Endothelial cell of umbilical vein (primary cell): ENCODE measurements around the gene F2RL1.

Source experiments
- MYC ChIP-seq: IDR thresholded peaks from one replicate; pipeline ENCODE4 v1.6.1; 2011; ENCODE audit warnings: mild to moderate bottlenecking, low read depth, low read length
- POLR2A ChIP-seq: IDR thresholded peaks from 2 replicates; pipeline ENCODE4 v1.6.1; 2012; ENCODE audit warnings: low read depth, mild to moderate bottlenecking, control low read depth, low read length
- POLR2AphosphoS5 ChIP-seq: IDR thresholded peaks from 2 replicates; pipeline ENCODE4 v1.6.1; 2012; ENCODE audit warnings: low read depth, mild to moderate bottlenecking, control low read depth, low read length, moderate library complexity; ENCODE audit not compliant: insufficient read depth
- TF ChIP-seq, protein P1 (sequence below), 2 donors: IDR thresholded peaks; 1 replicate in 1 of 2; 2 replicates in 1 of 2; pipeline ENCODE4 v1.5.1; 2011; ENCODE audit warnings: low read length in 2 of 2, mild to moderate bottlenecking in 2 of 2, moderate library complexity in 2 of 2, control low read depth in 1 of 2, inconsistent platforms in 1 of 2, low read depth in 1 of 2; ENCODE audit not compliant: insufficient read depth in 1 of 2; ENCODE audit errors: extremely low read depth in 1 of 2

DNA sequence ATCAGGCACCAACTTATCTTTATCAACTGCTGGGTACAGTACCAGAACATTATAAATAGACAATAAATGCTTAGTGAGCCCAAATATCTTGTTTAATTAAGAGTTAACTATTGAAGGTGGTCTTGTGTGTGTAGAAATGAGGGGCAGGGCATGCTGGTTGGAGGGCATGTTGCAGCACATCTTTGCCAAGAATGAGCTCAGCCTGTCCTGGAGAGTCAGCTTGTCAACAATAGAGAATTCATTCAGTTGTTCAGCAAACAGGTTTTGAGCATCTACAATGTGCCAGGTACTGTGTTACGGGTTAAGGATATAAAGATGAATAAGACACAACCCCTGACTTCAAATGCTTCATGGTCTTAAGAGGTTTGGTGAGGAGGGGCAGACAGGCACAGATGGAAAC, 19.2 kb upstream of the F2RL1 start:
- TF ChIP-seq, protein P1, sequence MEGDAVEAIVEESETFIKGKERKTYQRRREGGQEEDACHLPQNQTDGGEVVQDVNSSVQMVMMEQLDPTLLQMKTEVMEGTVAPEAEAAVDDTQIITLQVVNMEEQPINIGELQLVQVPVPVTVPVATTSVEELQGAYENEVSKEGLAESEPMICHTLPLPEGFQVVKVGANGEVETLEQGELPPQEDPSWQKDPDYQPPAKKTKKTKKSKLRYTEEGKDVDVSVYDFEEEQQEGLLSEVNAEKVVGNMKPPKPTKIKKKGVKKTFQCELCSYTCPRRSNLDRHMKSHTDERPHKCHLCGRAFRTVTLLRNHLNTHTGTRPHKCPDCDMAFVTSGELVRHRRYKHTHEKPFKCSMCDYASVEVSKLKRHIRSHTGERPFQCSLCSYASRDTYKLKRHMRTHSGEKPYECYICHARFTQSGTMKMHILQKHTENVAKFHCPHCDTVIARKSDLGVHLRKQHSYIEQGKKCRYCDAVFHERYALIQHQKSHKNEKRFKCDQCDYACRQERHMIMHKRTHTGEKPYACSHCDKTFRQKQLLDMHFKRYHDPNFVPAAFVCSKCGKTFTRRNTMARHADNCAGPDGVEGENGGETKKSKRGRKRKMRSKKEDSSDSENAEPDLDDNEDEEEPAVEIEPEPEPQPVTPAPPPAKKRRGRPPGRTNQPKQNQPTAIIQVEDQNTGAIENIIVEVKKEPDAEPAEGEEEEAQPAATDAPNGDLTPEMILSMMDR (IDR thresholded peaks at IDR 0.05; ENCODE audit: extremely low read depth in 1 of 2, insufficient read depth in 1 of 2, low read depth in 1 of 2, low read length in 2 of 2): no peak
- no peak for TF ChIP-seq MYC
- no peak for TF ChIP-seq POLR2A
- TF ChIP-seq POLR2AphosphoS5: no peak
